Fibroblast of skin of abdomen (primary cell): ENCODE results near the gene SH2D2A. TPM values are rescaled to one million over a fixed set of nuclear protein-coding genes. Genes with fewer than 3 reads are reported as not detected.

Experiments
- DNase-seq: peaks from one replicate; pipeline ENCODE4 v3.0.0-alpha.2; 2013
- polyA plus RNA-seq, 2 experiments: library from polyadenylated mRNA; unstranded; fragments of 120-200 nt; gene quantifications; one replicate each; pipeline ENCODE4 v1.2.1, GENCODE V29; 2013; ENCODE audit not compliant: insufficient read length in 2 of 2

The SH2D2A gene
- 1.2 TPM for polyA plus RNA-seq (2013, experiment 1 of 2; ENCODE audit: insufficient read length)
- polyA plus RNA-seq (2013, experiment 2 of 2; ENCODE audit: insufficient read length): 0.92 TPM

DNA sequence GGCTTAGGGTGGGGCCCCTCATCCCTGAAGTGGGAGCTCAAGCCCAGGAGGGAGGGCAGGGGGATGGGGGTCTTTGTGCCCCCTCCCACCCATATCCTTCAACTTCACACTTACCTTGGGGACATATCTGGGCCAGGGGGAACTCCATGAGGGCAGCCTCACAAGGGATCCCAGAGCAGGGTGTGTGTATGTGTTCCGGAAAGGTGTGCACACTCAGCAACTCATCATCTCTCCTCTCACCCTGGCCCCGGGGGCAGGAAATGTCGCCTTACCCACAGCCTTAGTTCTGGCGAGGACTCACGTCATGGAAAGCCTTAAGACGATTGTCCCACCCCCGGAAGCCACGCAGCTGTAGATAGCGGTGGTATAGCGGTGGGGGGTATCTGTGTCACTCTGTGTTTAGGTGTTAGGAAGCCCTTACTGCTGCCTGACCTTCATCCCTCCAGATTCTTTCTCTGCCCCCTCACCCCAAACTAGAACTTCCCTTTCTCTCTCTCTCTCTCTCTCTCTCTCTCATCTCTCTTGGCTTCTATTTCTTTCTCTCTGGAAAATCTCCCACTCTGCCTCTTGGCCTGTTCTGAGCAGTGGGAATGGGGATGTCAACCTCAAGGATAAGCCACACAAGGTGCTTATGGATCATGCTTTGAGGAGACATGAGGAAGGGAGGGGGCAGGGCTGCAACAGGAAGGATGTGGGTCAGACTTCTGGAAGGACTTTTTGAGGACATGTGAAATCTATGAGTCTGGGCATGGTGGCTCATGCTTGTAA lies at the start of gene SH2D2A:
Gene SH2D2A (minus strand): TSS at position 288 of the 768 bp plus-strand sequence. CDS start 140 bp downstream, at position 148.
- no peak for DNase-seq

- no peak for DNase-seq
Observed at GRCh38 chr1:156865865-156866248, 49.2 kb upstream of the SH2D2A start.

GRCh38 chr1:156865258-156865657 lies 48.6 kb upstream of the SH2D2A start:
- no peak for DNase-seq

GRCh38 chr1:156864796-156865195 lies 48.1 kb upstream of the SH2D2A start:
- no peak for DNase-seq

- no peak for DNase-seq
Observed at GRCh38 chr1:156863631-156864030, 47.0 kb upstream of the SH2D2A start.

- no peak for DNase-seq
Observed at GRCh38 chr1:156862997-156863599, 46.5 kb upstream of the SH2D2A start.

- DNase-seq: no peak
Observed at GRCh38 chr1:156862584-156862983, 45.9 kb upstream of the SH2D2A start.

DNA sequence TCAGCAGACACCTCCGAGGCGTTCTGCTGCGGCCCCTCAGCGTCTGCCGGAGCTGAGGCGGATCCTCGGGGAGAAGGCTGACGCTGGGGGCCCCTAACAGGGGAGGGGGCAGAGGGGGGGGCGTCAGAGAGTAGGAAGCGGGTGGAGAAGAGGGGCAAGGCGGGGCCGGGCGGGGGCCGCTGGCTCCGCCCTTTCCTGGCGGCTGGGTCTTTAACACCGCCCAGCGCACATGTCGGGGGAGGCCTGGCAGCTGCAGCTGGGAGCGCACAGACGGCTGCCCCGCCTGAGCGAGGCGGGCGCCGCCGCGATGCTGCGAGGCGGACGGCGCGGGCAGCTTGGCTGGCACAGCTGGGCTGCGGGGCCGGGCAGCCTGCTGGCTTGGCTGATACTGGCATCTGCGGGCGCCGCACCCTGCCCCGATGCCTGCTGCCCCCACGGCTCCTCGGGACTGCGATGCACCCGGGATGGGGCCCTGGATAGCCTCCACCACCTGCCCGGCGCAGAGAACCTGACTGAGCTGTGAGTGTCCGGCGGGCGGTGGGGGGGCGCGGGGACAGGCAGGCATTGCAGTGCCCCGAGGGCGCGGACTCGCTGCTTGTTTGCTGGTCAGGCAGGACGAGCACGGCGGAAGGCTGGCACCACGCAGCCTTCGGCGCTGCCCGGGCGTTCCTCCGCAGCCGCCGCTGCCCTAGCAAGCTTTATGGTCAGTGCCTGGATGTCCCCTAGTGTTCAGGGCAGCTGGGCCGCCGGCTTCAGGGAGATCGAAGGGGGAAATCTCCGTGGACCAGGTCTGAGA lies 44.2 kb upstream of the SH2D2A start, which contains the start of gene NTRK1:
Gene NTRK1 (plus strand): TSS at position 238 of the 796 bp plus-strand sequence. CDS start 70 bp downstream, at position 308.
- peak; percentile 28 for DNase-seq

GRCh38 chr1:156860113-156860627 lies 43.5 kb upstream of the SH2D2A start:
- DNase-seq: peak; percentile 35

DNA sequence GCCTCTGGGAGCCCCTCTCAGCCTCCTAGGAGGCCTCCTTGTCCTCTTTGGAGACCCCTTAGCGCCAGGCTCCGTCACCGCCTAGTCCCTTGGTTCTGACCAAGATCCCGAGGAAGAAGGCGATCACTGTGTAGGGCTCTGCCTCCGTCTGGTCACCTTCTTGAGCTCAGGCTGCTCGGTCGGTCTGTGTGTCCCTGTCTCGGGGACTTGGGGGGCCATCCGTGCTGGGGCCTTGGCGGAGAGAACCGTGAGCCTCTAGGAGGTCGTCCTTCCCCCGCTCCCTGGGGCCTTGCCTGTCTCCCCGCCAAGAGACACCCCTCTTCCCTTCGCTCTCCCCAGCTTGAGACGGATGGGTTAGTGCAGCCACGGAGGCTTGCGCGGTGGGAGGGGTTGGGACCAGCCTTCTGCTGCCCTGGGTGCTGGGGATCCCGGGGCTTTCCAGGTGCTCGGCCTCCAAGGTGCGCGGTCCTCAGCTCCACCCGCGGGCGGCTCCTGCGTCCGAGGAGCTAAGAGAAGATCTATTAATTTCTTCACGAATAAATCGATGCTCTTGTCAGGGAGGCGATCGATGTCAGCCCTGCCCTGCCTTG lies 43.0 kb upstream of the SH2D2A start:
- DNase-seq: no peak

GRCh38 chr1:156858959-156859522 lies 42.4 kb upstream of the SH2D2A start, which contains the start of gene INSRR:
Gene INSRR, minus strand, starts transcription at chr1:156859117. Its CDS starts 496 bp downstream, at chr1:156858621.
- DNase-seq: no peak

DNA sequence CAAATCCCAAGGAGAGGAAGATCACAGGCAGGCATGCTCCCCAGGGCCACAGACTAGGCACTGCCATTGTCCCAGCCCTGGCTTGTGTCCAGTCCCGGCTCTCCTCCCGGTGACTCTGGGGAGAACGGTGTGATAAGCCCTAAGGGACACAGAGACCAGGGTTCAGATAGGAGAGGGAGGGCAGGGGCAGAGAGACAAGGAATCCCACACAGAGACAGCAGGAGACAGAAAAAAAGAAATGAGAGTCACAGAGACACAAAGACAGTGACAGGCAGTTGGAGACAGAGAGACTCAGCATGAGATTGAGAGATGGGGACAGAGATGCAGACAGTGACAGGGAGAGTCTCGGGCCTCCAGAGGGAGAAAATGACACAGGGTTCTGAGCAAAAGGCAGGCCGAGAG lies 41.9 kb upstream of the SH2D2A start:
- no peak for DNase-seq

DNA sequence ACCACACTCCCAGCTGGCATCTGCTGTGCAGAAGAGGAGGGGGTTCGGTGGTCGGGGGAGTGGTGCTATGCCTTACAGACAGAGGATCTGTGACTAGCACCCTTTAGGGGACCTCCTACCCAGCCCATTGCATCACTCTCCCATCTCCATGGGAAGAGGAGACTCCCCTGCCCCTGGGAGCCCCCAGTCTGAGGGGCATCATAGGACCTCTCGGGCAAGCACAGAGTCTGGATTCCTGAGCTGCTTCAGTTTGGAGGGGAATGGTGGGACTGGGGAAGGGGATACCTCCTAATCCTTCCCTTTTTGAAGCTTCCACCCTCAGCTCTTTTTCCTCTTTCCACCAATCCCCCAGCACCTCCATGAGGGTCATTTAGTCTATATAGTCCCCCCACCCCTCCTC lies 40.9 kb upstream of the SH2D2A start:
- no peak for DNase-seq

DNA sequence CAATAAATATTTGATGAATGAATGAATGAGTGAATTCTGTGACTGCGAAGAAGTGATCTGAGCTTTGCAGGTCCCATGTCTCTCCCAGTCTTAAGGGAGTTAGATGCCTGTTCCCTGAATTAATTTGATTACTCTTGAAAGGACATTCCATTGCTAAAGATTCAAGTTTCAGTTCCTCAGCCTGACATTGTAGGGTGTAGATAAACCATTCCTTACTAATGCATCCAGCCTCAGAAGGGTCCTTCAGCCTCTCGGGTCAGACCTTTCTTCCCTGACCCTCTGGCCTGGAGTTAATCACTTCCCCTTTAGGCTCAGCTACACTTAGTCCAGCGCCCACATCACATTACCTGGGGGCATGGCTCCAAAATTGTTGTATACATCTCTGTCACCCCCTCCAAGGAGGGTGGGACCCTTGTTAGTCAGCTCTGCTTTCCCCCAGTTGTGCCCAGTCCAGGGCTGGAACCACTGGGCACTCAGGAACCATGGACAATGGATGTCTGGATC lies 39.7 kb upstream of the SH2D2A start:
- no peak for DNase-seq

DNA sequence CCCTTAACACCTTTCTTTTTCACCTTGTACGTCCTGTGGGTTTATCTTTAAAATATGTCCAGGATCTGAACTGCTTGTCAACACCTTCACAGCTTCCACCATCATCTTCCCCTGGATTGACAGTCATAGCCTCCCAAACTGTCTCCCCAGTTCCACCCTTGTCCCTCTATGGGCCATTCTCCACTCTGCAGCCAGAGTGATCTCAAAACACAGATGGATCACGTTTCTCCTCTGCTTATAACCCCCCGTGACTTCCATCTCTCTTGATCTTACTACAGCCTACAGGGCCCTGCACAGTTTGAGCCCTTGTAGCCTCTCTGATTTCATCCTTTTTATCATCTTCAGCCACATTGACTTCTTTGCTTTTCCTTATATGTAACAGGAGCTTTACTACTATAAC lies 38.0 kb upstream of the SH2D2A start:
- DNase-seq: no peak

DNA sequence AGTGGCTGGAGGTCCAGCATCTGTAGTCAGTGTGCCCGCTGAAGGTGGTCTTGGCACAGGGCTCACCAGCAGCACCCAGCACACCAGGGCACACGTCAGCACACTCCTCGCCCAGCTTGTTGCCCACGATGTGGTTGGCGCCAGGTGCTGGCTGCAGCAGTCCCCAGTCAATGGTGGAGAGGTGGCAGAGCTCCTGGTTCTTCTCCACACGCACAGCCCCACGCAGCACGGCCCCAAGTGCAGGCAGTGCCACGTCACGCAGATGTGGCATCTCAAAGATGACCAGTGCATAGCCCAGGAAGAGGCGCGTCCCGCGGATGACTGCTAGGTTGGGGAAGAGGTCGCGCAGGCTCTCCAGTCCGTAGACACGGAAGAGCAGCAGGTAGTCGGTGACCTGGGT lies 37.1 kb upstream of the SH2D2A start:
- no peak for DNase-seq

DNA sequence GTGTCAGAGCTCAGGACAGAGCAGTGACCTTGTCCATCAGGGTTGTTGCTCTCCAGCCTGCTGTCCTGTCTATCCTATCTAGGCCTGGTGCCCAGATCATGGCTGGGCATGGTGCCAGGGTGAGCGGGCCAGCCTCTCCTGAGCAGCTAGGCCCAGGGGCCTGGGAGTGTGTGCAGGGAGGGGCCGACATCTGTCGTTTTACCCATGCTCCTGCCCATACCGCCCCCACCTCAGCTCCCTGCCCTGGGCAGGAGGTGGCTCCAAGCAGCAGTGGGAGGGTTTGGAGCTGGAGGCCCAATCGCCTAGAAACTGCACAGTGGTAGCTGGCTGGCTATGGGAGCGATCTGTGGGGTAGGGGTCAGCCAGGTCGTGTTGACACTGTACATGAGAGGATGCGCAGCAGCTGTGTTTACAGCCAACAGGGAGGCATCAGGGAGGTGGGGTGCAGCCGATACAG lies 35.8 kb upstream of the SH2D2A start:
- DNase-seq: no peak

GRCh38 chr1:156851779-156852417 lies 35.2 kb upstream of the SH2D2A start:
- no peak for DNase-seq

DNA sequence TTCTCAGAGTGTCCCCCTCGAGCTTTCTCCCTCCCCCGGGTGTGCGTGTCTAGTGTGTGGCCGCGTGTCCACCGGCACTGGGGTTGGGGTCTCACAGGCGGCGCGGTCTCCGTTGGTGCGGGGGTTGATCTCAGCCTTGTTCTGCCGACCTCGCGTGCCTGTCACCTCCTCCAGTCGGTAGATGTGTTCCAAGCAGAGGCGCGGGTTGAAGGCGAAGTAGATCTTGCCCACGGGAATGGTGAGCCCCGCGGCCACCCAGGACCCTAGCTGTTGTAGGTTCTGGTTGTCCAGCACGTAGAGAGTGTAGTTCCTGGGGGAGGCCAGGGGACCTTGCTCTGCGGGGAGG lies 32.5 kb upstream of the SH2D2A start:
- DNase-seq: no peak

GRCh38 chr1:156848461-156849150 lies 32.0 kb upstream of the SH2D2A start:
- DNase-seq: no peak
